ENCODE measurements around the gene IMPA2. TPM values are rescaled to one million over a fixed set of nuclear protein-coding genes. Genes with fewer than 3 reads are reported as not detected.

Gene IMPA2
- total and polyA plus RNA-seq, 10 of the 15 experiments (the other 5 are each of a cell fraction or from before 2014, with no cell fraction given) = 0.24 to 21.0 (median 11.4) TPM

- H3K4me1 ChIP-seq (ENCODE audit: control insufficient read depth, insufficient read depth, low read length) = no peaks in the 10 kb centered on the region
- SMC1A ChIA-PET (ENCODE audit: uncharacterized antibody, unreplicated experiment) = no interaction called here
- H3K4me2 ChIP-seq (ENCODE audit: control insufficient read depth, insufficient read depth) = no peak overlapping the region
- no peaks in the 10 kb centered on the region for H3K79me2 ChIP-seq (ENCODE audit: control insufficient read depth, insufficient read depth, low read length)
- WGBS (ENCODE audit: insufficient coverage, insufficient replicate concordance, low lambda C conversion rate, missing lambda C conversion rate) = 94% methylated on average over 21 of the region's 21 CpGs
- BruUV-seq (replicated peaks) = no TSS peak
- H3K36me3 ChIP-seq (ENCODE audit: control insufficient read depth in 2 of 2, insufficient read depth in 2 of 2, low read length in 1 of 2) = no peaks in the 10 kb centered on the region
- CTCF ChIA-PET = no interaction called here
- H3K9me3 ChIP-seq (replicated peaks; ENCODE audit: control insufficient read depth, insufficient read depth, low read length) = no peaks in the 10 kb centered on the region
- H3K27me3 ChIP-seq (replicated peaks in 1 of 2; ENCODE audit: control insufficient read depth in 2 of 2, insufficient read depth in 2 of 2, low read length in 1 of 2) = no peaks in the 10 kb centered on the region
- FAIRE-seq (no peak), DNase-seq (ENCODE audit: low read depth, low spot score) (no peak), ATAC-seq (no peak)
- no peaks in the 10 kb centered on the region for H4K20me1 ChIP-seq (ENCODE audit: control insufficient read depth, insufficient read depth)
- in situ Hi-C loops (cut with MboI) = loop anchor here (5.0 kb wide), 1 partner anchor 298 kb away; no protein-coding TSS in a partner anchor
- H3K4me3 ChIP-seq = no peak overlapping the region
- RAD21 ChIA-PET (ENCODE audit: unreplicated experiment) = no interaction called here
- H2AFZ ChIP-seq (ENCODE audit: control insufficient read depth, low read depth, low read length) = no peak overlapping the region
- TF ChIP-seq RAD21 (IDR thresholded peaks at IDR 0.05; ENCODE audit: insufficient read depth, low read depth, low read length) (no peak), BRCA1 (IDR thresholded peaks at IDR 0.05; ENCODE audit: low read depth, low read length) (no peak), CUX1 (IDR thresholded peaks at IDR 0.05; ENCODE audit: insufficient replicate concordance, low read depth, low read length) (no peak), BMI1 (IDR thresholded peaks at IDR 0.05; ENCODE audit: borderline replicate concordance) (no peak), CREB1 (IDR thresholded peaks at IDR 0.05; ENCODE audit: low read depth) (no peak), ZNF274 (IDR thresholded peaks at IDR 0.05; ENCODE audit: insufficient read depth, insufficient read length) (no peak), E4F1 (IDR thresholded peaks at IDR 0.05; ENCODE audit: borderline replicate concordance, partially characterized antibody) (no peak), HSF1 (IDR thresholded peaks at IDR 0.05; ENCODE audit: low read depth, low read length) (no peak), ZNF207 (IDR thresholded peaks at IDR 0.05; ENCODE audit: borderline replicate concordance) (no peak), POU2F2 (IDR thresholded peaks at IDR 0.05; ENCODE audit: borderline replicate concordance, low read depth, low read length) (no peak), TARDBP (IDR thresholded peaks at IDR 0.05; ENCODE audit: borderline replicate concordance) (no peak), NBN (IDR thresholded peaks at IDR 0.05) (no peak), ZNF622 (IDR thresholded peaks at IDR 0.05) (no peak), ZZZ3 (IDR thresholded peaks at IDR 0.05; ENCODE audit: control insufficient read depth, insufficient read length, low read depth) (no peak), RCOR1 (conservative IDR thresholded peaks at IDR 0.05; ENCODE audit: low read depth, low read length) (no peak)
- POLR2A ChIA-PET = no interaction called here
- no peak overlapping the region for H3K27ac ChIP-seq (ENCODE audit: control insufficient read depth, insufficient read depth)
- intact Hi-C loops (cut with micrococcal nuclease; ENCODE audit: unreplicated experiment) = no loop called here
- H3K9ac ChIP-seq (ENCODE audit: control insufficient read depth, insufficient read depth, low read length) = no peak overlapping the region
Measured at GRCh38 chr18:12029786-12030584, 48.7 kb downstream of the IMPA2 start.

All from GM12878 (cell line).